Cardiac muscle cell (in vitro differentiated cells and primary cell): ENCODE measurements around the gene CTBP2. TPM values are rescaled to one million over a fixed set of nuclear protein-coding genes. Genes with fewer than 3 reads are reported as not detected.

Experiments used
- DNase-seq, 2 donors: peaks; one replicate each; pipeline versions ENCODE4 v3.0.0 to v3.0.0-alpha.2; 2010 to 2017; ENCODE audit warnings: low read depth in 1 of 2, low spot score in 1 of 2
- H3K27ac ChIP-seq: fragments of 200-600 bp; sonication (generic); 2 replicates; pipeline ENCODE4 v1.5.1; 2016
- H3K27me3 ChIP-seq: fragments of 200-600 bp; sonication (generic); 2 replicates; pipeline ENCODE4 v1.6.0; 2016; ENCODE audit warnings: control low read depth
- H3K36me3 ChIP-seq: fragments of 200-600 bp; sonication (generic); 2 replicates; pipeline ENCODE4 v1.5.1; 2016; ENCODE audit warnings: control low read depth
- H3K4me1 ChIP-seq: fragments of 200-600 bp; sonication (generic); 2 replicates; pipeline ENCODE4 v1.8.1; 2017; ENCODE audit warnings: low read depth, mild to moderate bottlenecking, mixed run types
- H3K4me3 ChIP-seq: fragments of 200-600 bp; sonication (generic); 2 replicates; pipeline ENCODE4 v1.5.1; 2016; ENCODE audit warnings: mild to moderate bottlenecking
- H3K9me3 ChIP-seq: fragments of 200-600 bp; sonication (generic); 2 replicates; pipeline ENCODE4 v1.5.1; 2017; ENCODE audit warnings: low read depth, mild to moderate bottlenecking, control low read depth
- polyA plus RNA-seq: library from polyadenylated mRNA; unstranded; fragments of >200 nt; fragmentation: Nextera tagmentation; extraction: Ambion mirVana; gene quantifications from 2 replicates; pipeline ENCODE4 v1.2.1, GENCODE V29; 2016
- total RNA-seq: library from RNA; depleted of rRNA; stranded (reverse); fragments of >200 nt; gene quantifications from 2 replicates; pipeline ENCODE4 v1.2.3, GENCODE V29; 2016
- TF ChIP-seq, protein P1 (sequence below): IDR thresholded peaks from 2 replicates; pipeline ENCODE4 v1.5.1; 2012; ENCODE audit warnings: low read depth, mild to moderate bottlenecking, low read length

The CTBP2 gene
- total and polyA plus RNA-seq, 2 experiments from 2014 or later = 67.4 to 74.5 TPM

DNA sequence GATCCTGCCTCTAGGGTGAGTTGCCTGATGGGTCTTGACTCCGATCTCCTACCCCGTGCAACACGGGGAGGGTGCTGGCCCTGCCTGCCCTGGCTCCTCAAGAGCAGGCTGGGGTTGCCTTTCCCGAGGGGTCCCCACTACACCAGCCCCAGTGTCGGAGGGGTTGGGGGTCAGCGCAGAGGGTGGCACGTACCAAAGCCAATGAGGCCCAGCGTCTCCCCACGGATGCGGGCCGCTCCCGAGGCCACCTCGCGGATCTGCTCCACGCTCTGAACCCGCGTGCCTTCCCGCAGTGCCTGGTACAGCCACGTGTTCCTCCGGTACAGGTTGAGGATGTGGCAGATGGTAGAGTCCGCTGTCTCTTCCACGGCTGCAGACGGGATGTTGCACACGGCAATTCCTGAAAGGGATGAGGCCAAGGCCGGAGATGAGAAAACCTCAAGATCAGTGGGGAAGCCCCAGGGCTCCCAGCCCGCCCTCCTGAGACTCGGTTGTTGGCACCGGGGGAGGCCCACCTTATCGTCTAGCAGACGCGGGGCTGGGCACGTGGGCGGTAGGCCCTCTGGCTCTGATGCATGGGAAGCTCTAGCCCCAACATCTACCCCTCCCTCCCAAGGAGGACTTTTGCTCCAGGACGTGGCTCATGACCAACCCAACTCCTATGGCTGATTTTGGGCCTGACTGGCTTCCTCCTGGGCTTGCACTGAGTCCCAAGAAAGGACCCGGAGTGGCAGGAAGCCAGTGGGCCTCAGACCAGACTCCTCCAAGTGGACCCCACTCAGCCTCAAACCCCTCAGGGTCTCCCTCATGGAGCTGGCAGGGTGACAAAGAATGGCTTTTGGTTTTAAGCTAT lies 162.4 kb downstream of the CTBP2 start:
- H3K27me3 ChIP-seq = no peaks in the 10 kb centered on the region
- H3K27ac ChIP-seq = no peak overlapping the region
- H3K9me3 ChIP-seq = no peaks in the 10 kb centered on the region
- H3K4me1 ChIP-seq = no peaks in the 10 kb centered on the region
- DNase-seq = no peak
- TF ChIP-seq, protein P1, sequence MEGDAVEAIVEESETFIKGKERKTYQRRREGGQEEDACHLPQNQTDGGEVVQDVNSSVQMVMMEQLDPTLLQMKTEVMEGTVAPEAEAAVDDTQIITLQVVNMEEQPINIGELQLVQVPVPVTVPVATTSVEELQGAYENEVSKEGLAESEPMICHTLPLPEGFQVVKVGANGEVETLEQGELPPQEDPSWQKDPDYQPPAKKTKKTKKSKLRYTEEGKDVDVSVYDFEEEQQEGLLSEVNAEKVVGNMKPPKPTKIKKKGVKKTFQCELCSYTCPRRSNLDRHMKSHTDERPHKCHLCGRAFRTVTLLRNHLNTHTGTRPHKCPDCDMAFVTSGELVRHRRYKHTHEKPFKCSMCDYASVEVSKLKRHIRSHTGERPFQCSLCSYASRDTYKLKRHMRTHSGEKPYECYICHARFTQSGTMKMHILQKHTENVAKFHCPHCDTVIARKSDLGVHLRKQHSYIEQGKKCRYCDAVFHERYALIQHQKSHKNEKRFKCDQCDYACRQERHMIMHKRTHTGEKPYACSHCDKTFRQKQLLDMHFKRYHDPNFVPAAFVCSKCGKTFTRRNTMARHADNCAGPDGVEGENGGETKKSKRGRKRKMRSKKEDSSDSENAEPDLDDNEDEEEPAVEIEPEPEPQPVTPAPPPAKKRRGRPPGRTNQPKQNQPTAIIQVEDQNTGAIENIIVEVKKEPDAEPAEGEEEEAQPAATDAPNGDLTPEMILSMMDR = no peak
- peaks cover 40% of the 10 kb centered on the region for H3K36me3 ChIP-seq
- no peak overlapping the region for H3K4me3 ChIP-seq

DNA sequence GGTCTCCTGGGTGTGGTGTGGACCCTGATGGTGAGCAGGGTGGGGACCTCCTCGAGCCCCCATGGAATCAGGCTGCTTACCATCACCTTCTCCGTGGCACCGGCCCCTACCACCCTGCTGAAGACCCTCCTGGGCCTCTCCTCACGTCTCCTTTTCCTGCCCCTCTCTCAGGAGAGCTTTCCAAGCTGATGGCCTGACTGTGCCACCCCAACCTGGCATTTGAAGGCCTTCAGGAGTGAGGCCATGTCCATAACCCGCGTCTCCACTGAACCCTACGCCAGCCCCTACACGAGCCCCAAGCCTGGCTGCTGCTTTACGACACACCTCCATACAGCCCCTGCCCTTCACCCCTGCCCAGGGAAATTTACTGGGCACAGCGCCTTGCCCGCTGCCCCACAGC lies 163.1 kb downstream of the CTBP2 start:
- Histone ChIP-seq H3K9me3 (no peaks in the 10 kb centered on the region), H3K36me3 (peaks cover 45% of the 10 kb centered on the region), H3K4me1 (no peaks in the 10 kb centered on the region), H3K27ac (no peak overlapping the region), H3K27me3 (no peaks in the 10 kb centered on the region), H3K4me3 (no peak overlapping the region)
- no peak for DNase-seq
- TF ChIP-seq, protein P1 = no peak

DNA sequence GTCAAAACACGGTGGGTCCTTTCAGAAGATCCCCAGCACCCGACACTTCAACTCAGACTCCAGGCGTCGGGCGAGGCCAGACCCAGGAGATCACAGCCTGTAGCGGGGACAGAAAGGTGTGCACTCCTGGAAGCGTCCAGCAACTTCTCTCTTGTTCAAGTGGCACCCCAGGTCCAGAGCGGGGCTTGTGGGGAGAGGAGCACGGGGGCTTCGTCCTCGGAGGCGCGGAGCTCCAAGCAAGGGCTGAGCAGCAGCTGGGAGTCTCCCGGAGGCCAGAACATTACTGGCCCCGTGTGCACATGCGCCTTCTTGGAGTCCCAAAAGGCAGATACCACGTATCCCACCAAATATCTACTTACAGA lies 163.5 kb downstream of the CTBP2 start:
- Histone ChIP-seq H3K9me3 (no peaks in the 10 kb centered on the region), H3K27ac (no peak overlapping the region), H3K4me3 (no peak overlapping the region), H3K27me3 (no peaks in the 10 kb centered on the region), H3K36me3 (peaks cover 46% of the 10 kb centered on the region), H3K4me1 (no peaks in the 10 kb centered on the region)
- TF ChIP-seq, protein P1 = no peak
- DNase-seq = no peak

DNA sequence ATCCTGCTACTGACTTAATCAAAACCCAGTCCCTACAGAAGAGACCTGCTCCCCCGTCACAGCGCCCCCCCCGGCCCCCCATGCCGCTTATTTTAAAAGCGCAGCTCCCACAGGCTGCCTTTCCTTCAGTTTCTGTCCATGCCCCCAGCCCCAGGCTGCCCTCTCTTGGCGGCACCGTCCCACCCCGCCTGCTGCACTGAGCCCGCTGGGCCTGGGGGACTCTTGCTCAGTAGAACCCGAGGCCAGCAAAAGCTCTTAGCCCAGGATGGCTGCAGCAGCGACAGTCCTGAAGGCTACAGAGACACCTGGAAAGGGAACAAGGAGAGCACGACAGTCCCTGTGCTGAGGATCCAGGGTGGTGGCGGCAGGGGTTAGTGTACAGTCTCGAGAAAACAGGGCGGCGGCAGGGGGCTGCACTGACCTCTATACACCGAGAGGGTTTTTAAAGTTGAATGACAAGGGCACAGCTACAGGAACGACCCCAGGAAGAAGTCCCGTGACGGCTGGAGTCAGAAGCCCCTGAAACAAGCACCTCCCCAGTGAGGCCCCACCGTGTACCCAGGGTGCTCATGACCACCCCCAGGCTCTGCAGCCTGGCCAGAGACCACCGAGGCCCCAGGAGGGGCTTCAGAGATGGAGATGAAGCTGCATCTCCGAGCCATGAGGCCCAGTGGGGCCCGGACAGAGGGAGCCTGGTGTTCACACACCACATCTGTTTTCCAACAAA lies 164.1 kb downstream of the CTBP2 start:
- H3K4me1 ChIP-seq = no peaks in the 10 kb centered on the region
- peak overlapping the region; percentile 58 for H3K27ac ChIP-seq
- H3K4me3 ChIP-seq = no peak overlapping the region
- H3K27me3 ChIP-seq = no peaks in the 10 kb centered on the region
- H3K9me3 ChIP-seq = no peaks in the 10 kb centered on the region
- TF ChIP-seq, protein P1 = no peak
- no peak for DNase-seq
- peaks cover 48% of the 10 kb centered on the region for H3K36me3 ChIP-seq

DNA sequence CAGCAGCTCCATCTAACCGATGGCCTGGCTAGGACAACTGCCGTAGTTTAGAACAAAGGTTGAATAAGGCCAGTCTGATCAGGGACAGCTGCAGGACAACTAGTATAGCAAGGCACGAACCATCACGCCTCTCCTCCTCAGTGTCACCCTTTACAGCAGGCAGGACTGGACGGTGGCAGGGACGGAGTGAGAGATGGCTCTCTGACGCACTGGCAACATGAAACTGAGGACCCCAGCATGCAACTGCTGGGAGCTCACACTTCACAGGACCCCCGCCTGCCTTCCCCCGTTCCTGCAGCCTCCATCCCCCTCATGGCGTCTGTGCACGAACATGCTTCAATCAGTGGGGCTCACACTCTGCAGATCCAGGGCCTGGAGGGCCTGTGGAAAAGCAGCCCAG lies 164.8 kb downstream of the CTBP2 start:
- no peak for DNase-seq
- Histone ChIP-seq H3K36me3 (peaks cover 48% of the 10 kb centered on the region), H3K4me3 (no peak overlapping the region), H3K27me3 (no peaks in the 10 kb centered on the region), H3K4me1 (no peaks in the 10 kb centered on the region), H3K9me3 (no peaks in the 10 kb centered on the region), H3K27ac (no peak overlapping the region)
- TF ChIP-seq, protein P1 = no peak
